ENCODE results near the gene TLR2. TPM values are rescaled to one million over a fixed set of nuclear protein-coding genes. Genes with fewer than 3 reads are reported as not detected.

TLR2 gene
- polyA plus RNA-seq, 1 donor (not counting 4 experiments of a cell fraction or from before 2014, with no cell fraction given): 1.8 TPM

DNA sequence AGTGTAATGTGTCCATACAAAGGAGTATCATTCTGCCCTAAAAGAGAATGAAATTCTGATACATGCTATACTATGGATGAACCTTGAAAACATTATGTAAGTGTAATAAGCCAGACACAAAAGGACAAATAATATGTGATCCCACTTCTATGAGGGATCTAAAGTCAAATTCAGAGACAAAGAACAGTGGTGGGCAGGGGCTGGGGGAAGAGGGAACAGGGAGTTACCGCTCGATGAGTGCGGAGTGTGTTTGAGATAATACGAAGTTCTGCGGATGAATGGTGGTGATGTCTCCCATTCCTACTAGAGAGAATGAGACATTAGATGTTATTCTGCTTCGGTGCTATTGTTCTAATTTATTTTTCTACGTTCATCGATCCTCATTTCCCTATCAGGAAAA, 46.1 kb upstream of the TLR2 start:
- no peak overlapping the region for H3K4me3 ChIP-seq (ENCODE audit: control insufficient read depth in 2 of 3, extremely low read depth in 1 of 3, insufficient read depth in 2 of 3, low read depth in 1 of 3, low read length in 3 of 3)
- H3K9me1 ChIP-seq (ENCODE audit: control insufficient read depth, extremely low read depth, insufficient read depth, low read length): no peaks in the 10 kb centered on the region
- peaks cover 2% of the 10 kb centered on the region for H3K4me1 ChIP-seq (ENCODE audit: control insufficient read depth, extremely low read depth, insufficient read depth, low read length)
- peaks cover 5 to 19% of the 10 kb centered on the region in 2 experiments for H3K36me3 ChIP-seq (ENCODE audit: control insufficient read depth in 2 of 2, extremely low read depth in 1 of 2, insufficient read depth in 2 of 2, low read length in 2 of 2)
- no peak overlapping the region for H2AFZ ChIP-seq (ENCODE audit: control insufficient read depth, low read length)
- FAIRE-seq (no peak), DNase-seq (ENCODE audit: low read depth, low spot score) (no peak)
- H3K79me2 ChIP-seq (ENCODE audit: control insufficient read depth, insufficient read depth, low read length): no peaks in the 10 kb centered on the region
- H3K27me3 ChIP-seq (ENCODE audit: control insufficient read depth, extremely low read depth, insufficient read depth, low read length): no peaks in the 10 kb centered on the region
- dilution Hi-C loops (cut with MboI; ENCODE audit: extremely low pct_ligation_motif_present, low sequenced_read_pairs): no loop called here
- no peak overlapping the region for H3K4me2 ChIP-seq (ENCODE audit: control insufficient read depth, extremely low read depth, insufficient read depth, low read depth, low read length)
- no peak for TF ChIP-seq EZH2 (IDR thresholded peaks at IDR 0.05; ENCODE audit: low read length)
- TF ChIP-seq, protein P1, sequence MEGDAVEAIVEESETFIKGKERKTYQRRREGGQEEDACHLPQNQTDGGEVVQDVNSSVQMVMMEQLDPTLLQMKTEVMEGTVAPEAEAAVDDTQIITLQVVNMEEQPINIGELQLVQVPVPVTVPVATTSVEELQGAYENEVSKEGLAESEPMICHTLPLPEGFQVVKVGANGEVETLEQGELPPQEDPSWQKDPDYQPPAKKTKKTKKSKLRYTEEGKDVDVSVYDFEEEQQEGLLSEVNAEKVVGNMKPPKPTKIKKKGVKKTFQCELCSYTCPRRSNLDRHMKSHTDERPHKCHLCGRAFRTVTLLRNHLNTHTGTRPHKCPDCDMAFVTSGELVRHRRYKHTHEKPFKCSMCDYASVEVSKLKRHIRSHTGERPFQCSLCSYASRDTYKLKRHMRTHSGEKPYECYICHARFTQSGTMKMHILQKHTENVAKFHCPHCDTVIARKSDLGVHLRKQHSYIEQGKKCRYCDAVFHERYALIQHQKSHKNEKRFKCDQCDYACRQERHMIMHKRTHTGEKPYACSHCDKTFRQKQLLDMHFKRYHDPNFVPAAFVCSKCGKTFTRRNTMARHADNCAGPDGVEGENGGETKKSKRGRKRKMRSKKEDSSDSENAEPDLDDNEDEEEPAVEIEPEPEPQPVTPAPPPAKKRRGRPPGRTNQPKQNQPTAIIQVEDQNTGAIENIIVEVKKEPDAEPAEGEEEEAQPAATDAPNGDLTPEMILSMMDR (optimal IDR thresholded peaks at IDR 0.05 in 1 of 3, IDR thresholded peaks at IDR 0.05 in 1 of 3, conservative IDR thresholded peaks at IDR 0.05 in 1 of 3; ENCODE audit: extremely low read depth in 1 of 3, insufficient read depth in 2 of 3, low read length in 3 of 3): no peak
- H3K27ac ChIP-seq (ENCODE audit: control insufficient read depth, insufficient read depth, low read length): no peak overlapping the region
- H3K9me3 ChIP-seq (ENCODE audit: control insufficient read depth, low read depth, low read length): no peaks in the 10 kb centered on the region
- no peaks in the 10 kb centered on the region for H4K20me1 ChIP-seq (ENCODE audit: control insufficient read depth, extremely low read depth, insufficient read depth, low read length)
- no peak overlapping the region for H3K9ac ChIP-seq (ENCODE audit: control insufficient read depth, extremely low read depth, insufficient read depth, low read length)

DNA sequence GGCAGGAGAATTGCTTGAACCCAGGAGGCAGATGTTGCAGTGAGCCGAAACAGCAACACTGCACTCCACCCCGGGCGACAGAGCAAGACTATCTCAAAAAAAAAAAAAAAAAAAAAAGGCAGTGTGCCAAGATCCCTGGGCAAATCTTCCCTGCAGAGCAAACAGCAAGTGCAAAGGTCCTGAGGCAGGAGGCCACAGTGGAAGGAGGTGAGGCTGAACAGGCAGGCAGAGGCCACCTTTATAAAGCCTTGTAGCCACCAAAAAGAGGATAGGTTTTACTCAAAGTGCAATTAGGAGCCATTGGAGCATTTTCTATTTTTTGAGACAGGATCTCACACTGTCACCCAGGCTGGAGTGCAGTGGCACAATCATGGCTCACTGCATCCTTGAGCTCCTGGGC, 45.1 kb upstream of the TLR2 start:
- dilution Hi-C loops (cut with MboI; ENCODE audit: extremely low pct_ligation_motif_present, low sequenced_read_pairs): no loop called here
- Histone ChIP-seq H3K4me3 (ENCODE audit: control insufficient read depth in 2 of 3, extremely low read depth in 1 of 3, insufficient read depth in 2 of 3, low read depth in 1 of 3, low read length in 3 of 3) (no peak overlapping the region), H3K27me3 (ENCODE audit: control insufficient read depth, extremely low read depth, insufficient read depth, low read length) (no peaks in the 10 kb centered on the region), H4K20me1 (ENCODE audit: control insufficient read depth, extremely low read depth, insufficient read depth, low read length) (no peaks in the 10 kb centered on the region), H3K9me1 (ENCODE audit: control insufficient read depth, extremely low read depth, insufficient read depth, low read length) (no peaks in the 10 kb centered on the region), H3K27ac (ENCODE audit: control insufficient read depth, insufficient read depth, low read length) (no peak overlapping the region), H3K9ac (ENCODE audit: control insufficient read depth, extremely low read depth, insufficient read depth, low read length) (no peak overlapping the region), H3K9me3 (ENCODE audit: control insufficient read depth, low read depth, low read length) (no peaks in the 10 kb centered on the region), H3K36me3 (ENCODE audit: control insufficient read depth in 2 of 2, extremely low read depth in 1 of 2, insufficient read depth in 2 of 2, low read length in 2 of 2) (peaks cover 5 to 16% of the 10 kb centered on the region in 2 experiments), H2AFZ (ENCODE audit: control insufficient read depth, low read length) (no peak overlapping the region), H3K79me2 (ENCODE audit: control insufficient read depth, insufficient read depth, low read length) (no peaks in the 10 kb centered on the region), H3K4me1 (ENCODE audit: control insufficient read depth, extremely low read depth, insufficient read depth, low read length) (peaks cover 3% of the 10 kb centered on the region), H3K4me2 (ENCODE audit: control insufficient read depth, extremely low read depth, insufficient read depth, low read depth, low read length) (no peak overlapping the region)
- no peak for TF ChIP-seq EZH2 (IDR thresholded peaks at IDR 0.05; ENCODE audit: low read length)
- TF ChIP-seq, protein P1 (optimal IDR thresholded peaks at IDR 0.05 in 1 of 3, IDR thresholded peaks at IDR 0.05 in 1 of 3, conservative IDR thresholded peaks at IDR 0.05 in 1 of 3; ENCODE audit: extremely low read depth in 1 of 3, insufficient read depth in 2 of 3, low read length in 3 of 3): no peak
- no peak for FAIRE-seq
- DNase-seq (ENCODE audit: low read depth, low spot score): no peak
